Mammary microvascular endothelial cell (primary cell): ENCODE data around the gene MRPL44. TPM values are rescaled to one million over a fixed set of nuclear protein-coding genes. Genes with fewer than 3 reads are reported as not detected.

Experiments used
- total RNA-seq: library from RNA; depleted of rRNA; stranded (reverse); fragments of >200 nt; gene quantifications from 2 replicates; pipeline ENCODE4 v1.2.3, GENCODE V29; 2015

MRPL44 gene
- 48.1 and 50.9 TPM in 2 replicates for total RNA-seq

DNA sequence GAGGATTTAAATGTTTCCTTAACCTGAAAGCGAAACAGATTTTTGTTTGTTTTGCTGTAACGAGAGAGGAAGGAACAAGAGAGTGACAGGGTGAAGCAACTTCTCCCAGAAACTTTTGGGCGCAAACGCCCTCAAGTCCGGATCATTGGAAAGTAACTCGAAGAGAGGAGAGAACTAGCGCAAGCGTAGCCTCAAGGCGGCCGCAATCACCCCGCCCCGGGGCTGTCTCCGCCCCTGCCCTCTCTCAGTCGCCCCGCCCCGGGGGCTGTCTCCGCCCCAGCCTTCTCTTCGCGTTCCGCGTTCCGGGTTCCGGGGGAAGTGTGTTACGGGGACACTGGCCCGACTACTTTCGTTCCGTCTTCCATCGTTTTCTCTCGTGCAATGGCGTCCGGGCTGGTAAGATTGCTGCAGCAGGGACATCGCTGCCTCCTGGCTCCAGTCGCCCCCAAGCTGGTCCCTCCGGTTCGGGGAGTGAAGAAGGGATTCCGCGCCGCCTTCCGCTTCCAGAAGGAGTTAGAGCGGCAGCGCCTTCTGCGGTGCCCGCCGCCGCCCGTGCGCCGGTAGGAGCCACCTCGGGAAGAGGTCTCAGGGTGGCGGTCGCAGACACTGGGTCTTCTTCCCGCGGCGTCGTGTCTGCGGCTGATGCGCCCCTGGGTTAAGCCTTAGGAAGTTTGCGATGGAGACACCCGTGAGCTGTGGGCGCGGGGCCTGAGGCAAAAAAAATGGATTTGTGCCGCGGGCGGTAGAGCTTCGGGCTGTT is at the start of gene MRPL44:
Gene MRPL44 (plus strand): TSS at position 372 of the 760 bp plus-strand sequence. CDS start 10 bp downstream, at position 382.

DNA sequence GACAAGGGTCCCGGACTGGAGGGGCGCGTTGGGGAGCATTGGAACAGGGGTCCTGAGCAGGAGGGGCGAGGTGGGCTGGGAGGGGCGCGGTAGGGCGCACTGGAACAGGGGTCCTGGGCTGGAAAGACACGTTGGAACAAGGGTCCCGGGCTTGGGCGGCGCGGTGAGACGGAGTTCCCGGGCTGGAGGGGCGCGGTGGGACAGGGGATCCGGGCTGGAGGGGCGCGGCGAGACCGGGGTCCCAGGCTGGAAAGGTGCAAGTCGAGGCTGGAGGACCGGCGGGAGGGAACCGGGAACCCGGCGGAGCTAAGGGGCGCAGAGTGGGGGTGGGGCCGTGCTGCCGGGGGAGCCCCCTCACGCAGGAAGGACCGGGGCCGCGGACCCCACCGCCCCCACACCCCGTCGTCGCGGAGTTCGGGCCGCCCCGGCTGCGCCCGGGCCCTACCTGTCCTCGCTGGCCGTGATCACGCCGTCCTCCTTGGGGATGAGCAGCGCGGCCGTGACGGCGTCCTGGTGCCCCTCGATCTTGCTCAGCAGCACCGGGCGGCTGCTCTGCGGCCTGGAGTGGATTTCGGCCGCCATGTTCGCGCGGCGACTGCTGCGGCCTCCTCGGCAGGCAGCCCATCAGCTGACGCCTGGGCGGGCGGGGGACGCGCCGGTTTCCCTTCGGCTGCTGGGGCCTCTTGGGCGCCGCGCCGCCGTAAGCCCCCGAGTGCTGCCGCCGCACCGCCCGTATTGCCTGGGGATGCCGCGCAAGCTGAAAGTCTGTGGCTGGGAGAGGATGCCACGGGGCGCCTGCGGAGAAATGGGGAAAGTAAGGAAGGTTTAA is 12.3 kb upstream of the MRPL44 start, which contains the start of gene WDFY1:
Gene WDFY1 (minus strand): TSS at position 633 of the 829 bp plus-strand sequence. CDS start 51 bp downstream, at position 582.

Other genes starting within 250 kb of the MRPL44 start
- gene AP1S3, start 119.9 kb upstream of the MRPL44 start, total RNA-seq = 2.9 and 3.7 TPM in 2 replicates
- 73.6 and 75.8 TPM in 2 replicates for gene WDFY1, start 12.1 kb upstream of the MRPL44 start, total RNA-seq
- gene SERPINE2, start 81.8 kb downstream of the MRPL44 start, total RNA-seq = 15.2 and 24.7 TPM in 2 replicates